ENCODE results near the gene GNG12. TPM values are rescaled to one million over a fixed set of nuclear protein-coding genes. Genes with fewer than 3 reads are reported as not detected.
"Not testable (repeated sequence)": the region's sequence is repeated elsewhere in the genome, so short reads cannot be mapped to it uniquely, and the experiment has no call there.

Gene GNG12
- total and polyA plus RNA-seq, 7 donors: 41.9 to 116 (median 47.8) TPM

- TF ChIP-seq CTCF (IDR thresholded peaks at IDR 0.05) (no peak), POLR2A (IDR thresholded peaks at IDR 0.05) (no peak), EP300 (IDR thresholded peaks at IDR 0.05) (no peak), POLR2AphosphoS5 (IDR thresholded peaks at IDR 0.05) (no peak)
- no peaks in the 10 kb centered on the region for H3K36me3 ChIP-seq
- WGBS, 2 donors: 91 to 95% methylated on average over 5 of the region's 5 CpGs
- H3K4me3 ChIP-seq: no peak overlapping the region
- DNase-seq: no peak
- intact Hi-C loops (cut with DNase I): no loop called here
- peaks cover 0 to 7% (median 2%) of the 10 kb centered on the region in 4 donors for H3K4me1 ChIP-seq
- no peaks in the 10 kb centered on the region for H3K27me3 ChIP-seq
- H3K27ac ChIP-seq: no peak overlapping the region
- H3K9me3 ChIP-seq: no peaks in the 10 kb centered on the region
Measured at GRCh38 chr1:67666636-67667035, 166.6 kb downstream of the GNG12 start.

- DNase-seq; H3K27me3 ChIP-seq; H3K4me3 ChIP-seq; H3K27ac ChIP-seq; H3K36me3 ChIP-seq; intact Hi-C loops (cut with DNase I); H3K9me3 ChIP-seq; H3K4me1 ChIP-seq: not testable (repeated sequence)
Measured at GRCh38 chr1:67665307-67665706, 168.0 kb downstream of the GNG12 start.

DNA sequence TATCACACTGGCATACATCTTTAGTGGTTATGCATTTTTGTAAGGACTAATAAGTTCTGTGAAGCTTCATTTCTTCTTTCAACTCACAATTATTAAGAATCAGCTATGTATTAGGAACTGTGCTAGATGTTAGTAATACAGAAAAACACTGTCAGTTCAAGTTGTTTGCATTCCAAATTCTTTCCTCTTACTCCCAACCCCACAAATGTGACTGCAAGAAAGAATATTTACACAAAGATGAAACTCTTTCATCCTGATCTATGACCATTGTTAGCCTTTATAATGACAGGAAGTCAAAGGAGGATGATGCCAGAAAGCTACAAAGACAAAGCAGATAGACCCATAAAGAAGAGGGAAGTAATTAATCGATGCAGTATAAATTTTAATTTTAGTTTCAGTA is 169.2 kb downstream of the GNG12 start:
- peaks cover 0 to 7% (median 2%) of the 10 kb centered on the region in 4 donors for H3K4me1 ChIP-seq
- 63 to 81% methylated on average over 1 of the region's 1 CpG for WGBS, 2 donors
- H3K9me3 ChIP-seq: no peaks in the 10 kb centered on the region
- H3K27ac ChIP-seq: no peak overlapping the region
- no peak for DNase-seq
- H3K27me3 ChIP-seq: no peaks in the 10 kb centered on the region
- intact Hi-C loops (cut with DNase I): no loop called here
- no peaks in the 10 kb centered on the region for H3K36me3 ChIP-seq
- no peak overlapping the region for H3K4me3 ChIP-seq
- TF ChIP-seq EP300 (IDR thresholded peaks at IDR 0.05) (no peak), POLR2AphosphoS5 (IDR thresholded peaks at IDR 0.05) (no peak), CTCF (IDR thresholded peaks at IDR 0.05) (no peak), POLR2A (IDR thresholded peaks at IDR 0.05) (no peak)

GRCh38 chr1:67662884-67663283 is 170.4 kb downstream of the GNG12 start:
- no peaks in the 10 kb centered on the region for H3K36me3 ChIP-seq
- H3K27ac ChIP-seq: no peak overlapping the region
- no peaks in the 10 kb centered on the region for H3K27me3 ChIP-seq
- intact Hi-C loops (cut with DNase I): no loop called here
- WGBS, 2 donors: 80 to 89% methylated on average over 6 of the region's 6 CpGs
- peaks cover 0 to 7% (median 0%) of the 10 kb centered on the region in 4 donors for H3K4me1 ChIP-seq
- TF ChIP-seq CTCF (IDR thresholded peaks at IDR 0.05) (no peak), EP300 (IDR thresholded peaks at IDR 0.05) (no peak), POLR2A (IDR thresholded peaks at IDR 0.05) (no peak), POLR2AphosphoS5 (IDR thresholded peaks at IDR 0.05) (no peak)
- H3K4me3 ChIP-seq: no peak overlapping the region
- no peaks in the 10 kb centered on the region for H3K9me3 ChIP-seq
- no peak for DNase-seq

GRCh38 chr1:67659229-67659628 is 174.0 kb downstream of the GNG12 start:
- intact Hi-C loops (cut with DNase I): no loop called here
- no peaks in the 10 kb centered on the region for H3K9me3 ChIP-seq
- H3K27ac ChIP-seq: no peak overlapping the region
- peaks cover 0 to 5% (median 0%) of the 10 kb centered on the region in 4 donors for H3K4me1 ChIP-seq
- TF ChIP-seq EP300 (IDR thresholded peaks at IDR 0.05) (no peak), POLR2A (IDR thresholded peaks at IDR 0.05) (no peak), CTCF (IDR thresholded peaks at IDR 0.05) (no peak), POLR2AphosphoS5 (IDR thresholded peaks at IDR 0.05) (no peak)
- H3K27me3 ChIP-seq: no peaks in the 10 kb centered on the region
- WGBS, 2 donors: 87 to 89% methylated on average over 2 of the region's 2 CpGs
- no peak overlapping the region for H3K4me3 ChIP-seq
- H3K36me3 ChIP-seq: no peaks in the 10 kb centered on the region
- no peak for DNase-seq

DNA sequence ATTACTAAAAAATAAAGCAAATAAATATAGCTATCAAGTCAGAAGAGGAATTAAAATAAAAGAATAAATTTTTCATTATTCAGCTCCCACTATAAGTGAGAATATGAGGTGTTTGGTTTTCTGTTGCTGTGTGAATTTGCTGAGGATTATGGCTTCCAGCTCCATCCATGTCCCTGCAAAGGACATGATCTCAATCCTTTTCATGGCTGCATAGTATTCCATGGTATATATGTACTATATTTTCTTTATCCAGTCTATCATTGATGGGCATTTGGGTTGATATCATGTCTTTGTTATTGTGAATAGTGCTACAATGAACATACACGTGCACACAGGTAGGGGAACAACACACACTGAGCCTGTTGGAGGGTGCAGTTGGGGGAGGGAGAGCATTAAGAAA is 176.1 kb downstream of the GNG12 start:
- intact Hi-C loops (cut with DNase I); H3K27me3 ChIP-seq; H3K27ac ChIP-seq; H3K4me1 ChIP-seq; H3K4me3 ChIP-seq; H3K36me3 ChIP-seq; DNase-seq; H3K9me3 ChIP-seq: not testable (repeated sequence)
- 94 to 97% methylated on average over 1 of the region's 1 CpG for WGBS, 2 donors
